GM23338 (cell line): Measurements from ENCODE around the gene OR10C1. TPM values are rescaled to one million over a fixed set of nuclear protein-coding genes. Genes with fewer than 3 reads are reported as not detected.
A peak's percentile ranks its signal among the peaks of the same experiment; 100 is the strongest.
"Not testable (repeated sequence)": the region's sequence is repeated elsewhere in the genome, so short reads cannot be mapped to it uniquely, and the experiment has no call there.

Experiments used
- ATAC-seq: fragments of 200-7000 bp; cut with Tn5 transposase; 3 replicates; pipeline ENCODE4 v1.9.1; 2020
- DNase-seq: peaks from one replicate; pipeline ENCODE4 v3.0.0-alpha.2; 2015; ENCODE audit warnings: low spot score
- H2AFZ ChIP-seq: fragments of 200-600 bp; sonication (generic); 2 replicates; pipeline ENCODE4 v1.8.0; 2016; ENCODE audit warnings: antibody characterized with exemption, mild to moderate bottlenecking, moderate library complexity
- H3F3A ChIP-seq: fragments of 200-600 bp; sonication (generic); replicated peaks from 2 replicates; pipeline ENCODE4 v1.8.0; 2017; ENCODE audit warnings: antibody characterized with exemption, mixed run types, low read depth
- H3K27ac ChIP-seq: fragments of 200-600 bp; sonication (generic); 2 replicates; pipeline ENCODE4 v1.6.1; 2016; ENCODE audit warnings: low read depth
- H3K27me3 ChIP-seq: fragments of 200-600 bp; sonication (generic); 2 replicates; pipeline ENCODE4 v1.8.0; 2016; ENCODE audit warnings: mild to moderate bottlenecking, mixed run types, moderate library complexity; ENCODE audit not compliant: insufficient read depth
- H3K36me3 ChIP-seq: fragments of 200-600 bp; sonication (generic); 2 replicates; pipeline ENCODE4 v1.8.0; 2016; ENCODE audit warnings: mild to moderate bottlenecking; ENCODE audit not compliant: insufficient read depth
- H3K4me1 ChIP-seq: fragments of 200-600 bp; sonication (generic); 2 replicates; pipeline ENCODE4 v1.8.0; 2016; ENCODE audit warnings: mild to moderate bottlenecking, moderate library complexity; ENCODE audit not compliant: insufficient read depth
- H3K4me2 ChIP-seq: fragments of 200-600 bp; sonication (generic); 2 replicates; pipeline ENCODE4 v1.7.1; 2017; ENCODE audit warnings: mixed run types
- H3K4me3 ChIP-seq: fragments of 200-600 bp; sonication (generic); 2 replicates; pipeline ENCODE4 v1.6.1; 2016; ENCODE audit warnings: mixed run types
- H3K79me2 ChIP-seq: fragments of 200-600 bp; sonication (generic); replicated peaks from 2 replicates; pipeline ENCODE4 v1.8.0; 2017; ENCODE audit warnings: mild to moderate bottlenecking; ENCODE audit not compliant: insufficient read depth
- H3K9me2 ChIP-seq: fragments of 200-600 bp; sonication (generic); 2 replicates; pipeline ENCODE4 v1.8.0; 2017; ENCODE audit not compliant: insufficient read depth
- H4K20me1 ChIP-seq: fragments of 200-600 bp; sonication (generic); replicated peaks from 2 replicates; pipeline ENCODE4 v1.8.0; 2017; ENCODE audit warnings: mild to moderate bottlenecking; ENCODE audit not compliant: insufficient read depth
- H3K27ac Mint-ChIP-seq: 2 replicates; pipeline ENCODE4 v1.8.0; 2020; ENCODE audit warnings: inconsistent platforms, mild to moderate bottlenecking, moderate library complexity, mixed read lengths
- H3K27me3 Mint-ChIP-seq: 3 replicates; pipeline ENCODE4 v1.8.0; 2022; ENCODE audit warnings: low read depth, mild to moderate bottlenecking, moderate library complexity, mixed read lengths, inconsistent platforms; ENCODE audit not compliant: insufficient read depth, poor library complexity
- H3K36me3 Mint-ChIP-seq: 3 replicates; pipeline ENCODE4 v1.8.0; 2021; ENCODE audit warnings: low read depth, mild to moderate bottlenecking, inconsistent platforms, moderate library complexity, mixed read lengths
- H3K4me1 Mint-ChIP-seq: 3 replicates; pipeline ENCODE4 v1.8.0; 2020; ENCODE audit warnings: mild to moderate bottlenecking, inconsistent platforms, mixed read lengths
- H3K4me3 Mint-ChIP-seq: 3 replicates; pipeline ENCODE4 v1.8.0; 2021; ENCODE audit warnings: moderate library complexity, mild to moderate bottlenecking, inconsistent platforms, mixed read lengths
- H3K9me3 Mint-ChIP-seq: 3 replicates; pipeline ENCODE4 v1.8.0; 2020; ENCODE audit warnings: moderate library complexity, mild to moderate bottlenecking, inconsistent platforms, mixed read lengths
- CREB1 ChIP-seq: fragments of 250-450 bp; sonication (Bioruptor Pico); IDR thresholded peaks from 2 replicates; pipeline ENCODE4 v1.5.0; 2020; ENCODE audit warnings: low read depth, mild to moderate bottlenecking, moderate library complexity
- CTCF ChIP-seq, 2 experiments: fragments of 200-600 bp in 1 of 2; sonication (generic) in 1 of 2; conservative IDR thresholded peaks; 2 replicates each; pipeline versions ENCODE4 v1.5.1 to v1.6.1; 2016 to 2017; ENCODE audit warnings: antibody characterized with exemption in 2 of 2, low read depth in 2 of 2, mild to moderate bottlenecking in 2 of 2, moderate library complexity in 1 of 2
- EZH2phosphoT487 ChIP-seq: fragments of 200-600 bp; sonication (generic); IDR thresholded peaks from one replicate; pipeline ENCODE4 v1.8.1; 2018; ENCODE audit warnings: antibody characterized with exemption; ENCODE audit not compliant: unreplicated experiment
- POLR2AphosphoS5 ChIP-seq: IDR thresholded peaks from 2 replicates; pipeline ENCODE4 v1.6.1; 2016; ENCODE audit warnings: antibody characterized with exemption, low read depth
- REST ChIP-seq: IDR thresholded peaks from one replicate; pipeline ENCODE4 v1.6.1; 2018; ENCODE audit warnings: antibody characterized with exemption; ENCODE audit not compliant: unreplicated experiment
- ZNF114 ChIP-seq: fragments of 250-450 bp; sonication (Bioruptor Pico); IDR thresholded peaks from 2 replicates; pipeline ENCODE4 v1.5.0; 2020; ENCODE audit warnings: mild to moderate bottlenecking, moderate library complexity
- ZNF331 ChIP-seq: fragments of 250-450 bp; sonication (Bioruptor Pico); IDR thresholded peaks from 2 replicates; pipeline ENCODE4 v1.5.0; 2020; ENCODE audit warnings: low read depth, mild to moderate bottlenecking, moderate library complexity
- polyA plus RNA-seq: library from polyadenylated mRNA; unstranded; fragments of >200 nt; fragmentation: Nextera tagmentation; extraction: Ambion mirVana; gene quantifications from 2 replicates; pipeline ENCODE4 v1.2.1, GENCODE V29; 2016
- total RNA-seq: library from RNA; depleted of rRNA; stranded (reverse); fragments of >200 nt; shearing (Covaris generic); gene quantifications from 2 replicates; pipeline ENCODE4 v1.2.3, GENCODE V29; 2014
- TF ChIP-seq, protein P1 (sequence below): IDR thresholded peaks from 2 replicates; pipeline ENCODE4 v1.6.1; 2016; ENCODE audit warnings: antibody characterized with exemption

The OR10C1 gene
- total and polyA plus RNA-seq, 2 experiments from 2014 or later, result not detected

- no peaks in the 10 kb centered on the region for H3K9me3 Mint-ChIP-seq
- Histone ChIP-seq H3K27ac (no peak overlapping the region), H3K27me3 (no peaks in the 10 kb centered on the region), H3K4me2 (no peak overlapping the region), H3K79me2 (no peaks in the 10 kb centered on the region), H4K20me1 (no peaks in the 10 kb centered on the region), H3K9me2 (no peaks in the 10 kb centered on the region), H3K36me3 (no peaks in the 10 kb centered on the region), H3F3A (no peaks in the 10 kb centered on the region), H2AFZ (no peak overlapping the region), H3K4me1 (peaks cover 3% of the 10 kb centered on the region; the same call in 1 of the 2 replicates), H3K4me3 (no peak overlapping the region)
- H3K27ac Mint-ChIP-seq, result no peak overlapping the region
- H3K27me3 Mint-ChIP-seq, result peaks cover 2% of the 10 kb centered on the region
- H3K4me3 Mint-ChIP-seq, result no peak overlapping the region
- TF ChIP-seq ZNF114 (CRISPR knock-in tag), result no peak
- 0 out of 4 replicates have a peak, but pooled peaks of 1 of the 2 experiments have one; percentile 15 for TF ChIP-seq CTCF (conservative IDR thresholded peaks at IDR 0.05; ENCODE audit: low read depth in 2 of 2)
- ATAC-seq, result no peak
- DNase-seq, result no peak
- H3K4me1 Mint-ChIP-seq, result peaks cover 16% of the 10 kb centered on the region; the same call in 2 of the 3 replicates
- H3K36me3 Mint-ChIP-seq, result no peaks in the 10 kb centered on the region
These were observed 12.5 kb upstream of the OR10C1 start for GRCh38 chr6:29426654-29427053.

DNA sequence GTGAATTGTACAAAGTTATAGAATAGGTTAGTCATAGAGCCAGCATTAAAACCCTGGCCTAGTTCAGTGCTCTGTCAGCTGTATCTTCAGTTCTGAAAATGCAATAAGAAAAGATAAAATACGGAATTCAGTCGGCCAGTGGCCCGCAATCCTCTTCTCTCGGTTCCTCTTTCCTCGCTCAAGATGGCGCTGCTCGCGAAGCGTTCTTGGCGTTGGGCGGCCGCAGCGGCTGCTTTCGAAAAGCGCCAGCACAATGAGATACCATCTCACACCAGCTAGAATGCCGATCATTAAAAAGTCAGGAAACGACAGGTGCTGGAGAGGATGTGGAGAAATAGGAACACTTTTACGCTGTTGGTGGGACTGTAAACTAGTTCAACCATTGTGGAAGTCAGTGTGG lies 2.4 kb upstream of the OR10C1 start:
- H3K27ac ChIP-seq, H3F3A ChIP-seq, H3K9me3 Mint-ChIP-seq, H3K4me1 Mint-ChIP-seq, H3K79me2 ChIP-seq, H4K20me1 ChIP-seq, H3K4me3 ChIP-seq, H3K27me3 Mint-ChIP-seq, H3K27me3 ChIP-seq, H3K27ac Mint-ChIP-seq, H3K36me3 Mint-ChIP-seq, H3K4me2 ChIP-seq, H3K4me3 Mint-ChIP-seq, H3K9me2 ChIP-seq, H3K4me1 ChIP-seq, H3K36me3 ChIP-seq: not testable (repeated sequence)
- peak; percentile 56 to 73 for TF ChIP-seq CTCF (conservative IDR thresholded peaks at IDR 0.05; ENCODE audit: low read depth in 2 of 2)
- DNase-seq (peak; percentile 66), ATAC-seq (peak; percentile 68)
- H2AFZ ChIP-seq, result peak overlapping the region; percentile 6; the same call in 1 of the 2 replicates

DNA sequence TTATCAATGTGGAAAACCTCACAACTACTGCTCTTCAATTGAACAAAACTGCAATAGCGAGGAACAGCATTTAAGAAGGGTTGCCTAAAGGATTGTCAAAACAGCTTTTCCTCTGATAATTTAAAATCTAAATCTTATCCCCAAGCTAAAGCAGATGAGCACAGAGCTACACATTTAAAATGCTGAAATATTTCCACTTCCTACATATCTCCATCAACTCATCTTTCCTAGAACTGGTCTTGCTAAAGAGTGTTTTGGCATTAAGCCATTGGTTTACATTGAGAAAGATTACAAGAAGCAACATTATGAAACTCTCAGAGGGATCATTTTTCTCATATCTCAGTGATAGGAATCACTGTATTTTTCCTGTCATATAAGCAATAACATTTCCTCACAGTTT lies 3.6 kb downstream of the OR10C1 start:
- Mint-ChIP-seq H3K4me1 (peaks cover 14% of the 10 kb centered on the region), H3K36me3 (no peaks in the 10 kb centered on the region), H3K27me3 (peaks cover 7% of the 10 kb centered on the region), H3K9me3 (peaks cover 10% of the 10 kb centered on the region), H3K27ac (no peak overlapping the region), H3K4me3 (no peak overlapping the region)
- DNase-seq (no peak), ATAC-seq (no peak)
- Histone ChIP-seq H3K27me3 (no peaks in the 10 kb centered on the region), H3K36me3 (no peaks in the 10 kb centered on the region), H3K27ac (no peak overlapping the region), H3K79me2 (no peaks in the 10 kb centered on the region), H3K4me3 (no peak overlapping the region), H4K20me1 (no peaks in the 10 kb centered on the region), H3K4me2 (no peak overlapping the region), H2AFZ (no peak overlapping the region), H3K4me1 (peaks cover 15% of the 10 kb centered on the region), H3K9me2 (peaks cover 7% of the 10 kb centered on the region; the same call in 1 of the 2 replicates), H3F3A (no peaks in the 10 kb centered on the region)
- TF ChIP-seq ZNF331 (CRISPR knock-in tag) (no peak), ZNF114 (CRISPR knock-in tag) (no peak), CREB1 (no peak), POLR2AphosphoS5 (no peak), CTCF (conservative IDR thresholded peaks at IDR 0.05; ENCODE audit: low read depth in 2 of 2) (no peak), EZH2phosphoT487 (no peak), REST (no peak)
- TF ChIP-seq, protein P1, sequence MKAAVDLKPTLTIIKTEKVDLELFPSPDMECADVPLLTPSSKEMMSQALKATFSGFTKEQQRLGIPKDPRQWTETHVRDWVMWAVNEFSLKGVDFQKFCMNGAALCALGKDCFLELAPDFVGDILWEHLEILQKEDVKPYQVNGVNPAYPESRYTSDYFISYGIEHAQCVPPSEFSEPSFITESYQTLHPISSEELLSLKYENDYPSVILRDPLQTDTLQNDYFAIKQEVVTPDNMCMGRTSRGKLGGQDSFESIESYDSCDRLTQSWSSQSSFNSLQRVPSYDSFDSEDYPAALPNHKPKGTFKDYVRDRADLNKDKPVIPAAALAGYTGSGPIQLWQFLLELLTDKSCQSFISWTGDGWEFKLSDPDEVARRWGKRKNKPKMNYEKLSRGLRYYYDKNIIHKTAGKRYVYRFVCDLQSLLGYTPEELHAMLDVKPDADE, result no peak
